IMR-90 (cell line): ENCODE results near the gene UBE3A. TPM values are rescaled to one million over a fixed set of nuclear protein-coding genes. Genes with fewer than 3 reads are reported as not detected.

ENCODE experiments used
- ATAC-seq: fragments of 200-7000 bp; cut with Tn5 transposase; 2 replicates; pipeline ENCODE4 v1.9.1; 2020; ENCODE audit warnings: low read depth, mild to moderate bottlenecking, moderate library complexity
- BruUV-seq: library from RNA; stranded (reverse); fragments of 400-500 nt; replicated peaks from 2 replicates; lab custom pipeline; 2021; lab: Mats Ljungman, UMichigan
- CTCF ChIA-PET: fragments of 300-600 bp; formaldehyde crosslinking; extraction: SDS; loops from one replicate; lab custom pipeline; 2021; ENCODE audit warnings: antibody characterized with exemption; lab: Yijun Ruan, JAX
- POLR2A ChIA-PET: fragments of 300-600 bp; sonication (Branson Sonifier 250); formaldehyde crosslinking; loops from one replicate; lab custom pipeline; 2022; ENCODE audit warnings: antibody characterized with exemption; ENCODE audit not compliant: unreplicated experiment; lab: Charles Lee
- DNase-seq: peaks from one replicate; pipeline ENCODE4 v3.0.0; 2013
- H2AFZ ChIP-seq: replicated peaks from 2 replicates; pipeline ENCODE3; 2013; ENCODE audit warnings: low read length, mild to moderate bottlenecking; ENCODE audit not compliant: poor library complexity
- H2AK5ac ChIP-seq: 2 replicates; pipeline ENCODE4 v1.6.1; 2013; ENCODE audit warnings: low read depth, low read length, inconsistent platforms
- H2AK9ac ChIP-seq: replicated peaks from 2 replicates; pipeline ENCODE3; 2013; ENCODE audit warnings: mild to moderate bottlenecking, low read depth, low read length, moderate library complexity; ENCODE audit not compliant: poor library complexity
- H2BK120ac ChIP-seq: 2 replicates; pipeline ENCODE4 v1.6.1; 2013; ENCODE audit warnings: low read depth, low read length, inconsistent platforms
- H2BK15ac ChIP-seq: 3 replicates; pipeline ENCODE4 v1.6.1; 2013; ENCODE audit warnings: low read depth, low read length, inconsistent platforms
- H2BK20ac ChIP-seq: 2 replicates; pipeline ENCODE4 v1.6.1; 2013; ENCODE audit warnings: low read depth, mild to moderate bottlenecking, inconsistent platforms, low read length, moderate library complexity
- H2BK5ac ChIP-seq: 2 replicates; pipeline ENCODE4 v1.6.1; 2013; ENCODE audit warnings: mild to moderate bottlenecking, low read depth, low read length, inconsistent platforms; ENCODE audit not compliant: poor library complexity, severe bottlenecking
- H3K14ac ChIP-seq: replicated peaks from 2 replicates; pipeline ENCODE4 v1.6.1; 2013; ENCODE audit warnings: low read depth, low read length, inconsistent platforms
- H3K18ac ChIP-seq: 2 replicates; pipeline ENCODE4 v1.6.1; 2013; ENCODE audit warnings: low read depth, low read length, control low read depth
- H3K23ac ChIP-seq: 2 replicates; pipeline ENCODE4 v1.6.1; 2013; ENCODE audit warnings: low read depth, low read length, inconsistent platforms
- H3K27ac ChIP-seq: 2 replicates; pipeline ENCODE4 v1.5.1; 2013; ENCODE audit warnings: mild to moderate bottlenecking, control low read depth, low read length; ENCODE audit not compliant: insufficient read depth
- H3K27me3 ChIP-seq: 2 replicates; pipeline ENCODE4 v1.6.1; 2013; ENCODE audit warnings: low read length; ENCODE audit not compliant: control insufficient read depth, insufficient read depth
- H3K36me3 ChIP-seq: 2 replicates; pipeline ENCODE4 v1.6.1; 2013; ENCODE audit warnings: low read length, mixed read lengths; ENCODE audit not compliant: control insufficient read depth, insufficient read depth
- H3K4ac ChIP-seq: 2 replicates; pipeline ENCODE4 v1.6.1; 2013; ENCODE audit warnings: low read depth, low read length, inconsistent platforms
- H3K4me1 ChIP-seq: 2 replicates; pipeline ENCODE4 v1.6.1; 2013; ENCODE audit warnings: low read length, mixed read lengths; ENCODE audit not compliant: control insufficient read depth, insufficient read depth
- H3K4me2 ChIP-seq: 2 replicates; pipeline ENCODE4 v1.6.1; 2013; ENCODE audit warnings: low read depth, mild to moderate bottlenecking, control low read depth, low read length, moderate library complexity
- H3K4me3 ChIP-seq: 2 replicates; pipeline ENCODE4 v1.5.1; 2013; ENCODE audit warnings: low read depth, mild to moderate bottlenecking, control low read depth, low read length, moderate library complexity; ENCODE audit not compliant: insufficient read depth
- H3K56ac ChIP-seq: 2 replicates; pipeline ENCODE4 v1.6.1; 2013; ENCODE audit warnings: low read length, inconsistent platforms; ENCODE audit not compliant: insufficient read depth; ENCODE audit errors: extremely low read depth
- H3K79me1 ChIP-seq, 2 experiments: 2 replicates each; pipeline ENCODE4 v1.6.1; 2013; ENCODE audit warnings: low read length in 2 of 2, inconsistent platforms in 1 of 2, low read depth in 1 of 2
- H3K9ac ChIP-seq: 2 replicates; pipeline ENCODE4 v1.6.1; 2013; ENCODE audit warnings: low read depth, low read length, control low read depth
- H3K9me1 ChIP-seq: 2 replicates; pipeline ENCODE4 v1.6.1; 2013; ENCODE audit warnings: low read length, inconsistent platforms; ENCODE audit not compliant: insufficient read depth
- H3K9me3 ChIP-seq: 2 replicates; pipeline ENCODE4 v1.6.1; 2013; ENCODE audit warnings: low read length; ENCODE audit not compliant: control insufficient read depth, insufficient read depth
- H4K20me1 ChIP-seq: 2 replicates; pipeline ENCODE4 v1.6.1; 2013; ENCODE audit warnings: low read length, inconsistent platforms; ENCODE audit not compliant: insufficient read depth
- H4K5ac ChIP-seq: 2 replicates; pipeline ENCODE4 v1.6.1; 2013; ENCODE audit warnings: mild to moderate bottlenecking, low read depth, low read length, control low read depth
- H4K8ac ChIP-seq, 2 experiments: 2 replicates each; pipeline ENCODE4 v1.6.1; 2013; ENCODE audit warnings: low read depth in 2 of 2, low read length in 2 of 2, control low read depth in 1 of 2, inconsistent platforms in 1 of 2
- H4K91ac ChIP-seq: 2 replicates; pipeline ENCODE4 v1.6.1; 2013; ENCODE audit warnings: low read depth, low read length, inconsistent platforms; ENCODE audit not compliant: insufficient read depth
- BHLHE40 ChIP-seq: fragments of 150-350 bp; IDR thresholded peaks from 2 replicates; pipeline ENCODE4 v1.6.1; 2016; ENCODE audit warnings: mild to moderate bottlenecking, low read depth, low read length
- CEBPB ChIP-seq: IDR thresholded peaks from 2 replicates; pipeline ENCODE4 v1.6.1; 2012; ENCODE audit warnings: low read depth, low read length, improper control_type of control experiment
- FOS ChIP-seq: fragments of 150-350 bp; IDR thresholded peaks from 2 replicates; pipeline ENCODE4 v1.6.1; 2016; ENCODE audit warnings: low read depth, low read length
- MAZ ChIP-seq: IDR thresholded peaks from 2 replicates; pipeline ENCODE4 v1.6.1; 2012; ENCODE audit warnings: low read depth, mild to moderate bottlenecking, low read length, improper control_type of control experiment, moderate library complexity, borderline replicate concordance
- MXI1 ChIP-seq: IDR thresholded peaks from 2 replicates; pipeline ENCODE4 v1.6.1; 2012; ENCODE audit warnings: low read depth, mild to moderate bottlenecking, low read length, moderate library complexity, borderline replicate concordance
- NFE2L2 ChIP-seq: fragments of 150-350 bp; IDR thresholded peaks from 2 replicates; pipeline ENCODE4 v1.6.1; 2016; ENCODE audit warnings: low read depth, mild to moderate bottlenecking, low read length
- WGBS, 2 experiments: methylation state at CpG; one replicate each; pipeline versions ENCODE4 v1.1.5 to v1.1.7; 2013; ENCODE audit warnings: missing lambda C conversion rate in 2 of 2; ENCODE audit not compliant: insufficient read length in 1 of 2; ENCODE audit errors: extremely low coverage in 2 of 2; 5-methylcytosine and 5-hydroxymethylcytosine counted together
- dilution Hi-C: fragments of 300-500 bp; cut with HindIII; formaldehyde crosslinking; loops from one replicate; pipeline ENCODE4 v1.14.3; 2018; ENCODE audit warnings: low sequenced_read_pairs; ENCODE audit not compliant: unreplicated experiment
- in situ Hi-C: fragments of 300-500 bp; cut with MboI; formaldehyde crosslinking; loops from 3 replicates; pipeline ENCODE4 v1.14.3; 2019; ENCODE audit warnings: low sequenced_read_pairs, inconsistent platforms, mixed read lengths
- intact Hi-C: fragments of 100-400 bp; cut with micrococcal nuclease; formaldehyde crosslinking; loops from 2 replicates; pipeline ENCODE4 v1.10.0; 2022
- polyA plus RNA-seq, 3 experiments: library from polyadenylated mRNA; depleted of rRNA; stranded (reverse); fragments of >200 nt; gene quantifications; 2 replicates each; pipeline ENCODE4 v1.2.3, GENCODE V29; 2012; ENCODE audit warnings: low replicate concordance in 1 of 3
- total RNA-seq: library from RNA; depleted of rRNA; stranded (reverse); fragments of >200 nt; gene quantifications from 2 replicates; pipeline ENCODE4 v1.2.3, GENCODE V29; 2012

The UBE3A gene
- total and polyA plus RNA-seq, 2 of the 4 experiments (the other 2 are of a cell fraction) = 19.3 to 53.2 TPM

DNA sequence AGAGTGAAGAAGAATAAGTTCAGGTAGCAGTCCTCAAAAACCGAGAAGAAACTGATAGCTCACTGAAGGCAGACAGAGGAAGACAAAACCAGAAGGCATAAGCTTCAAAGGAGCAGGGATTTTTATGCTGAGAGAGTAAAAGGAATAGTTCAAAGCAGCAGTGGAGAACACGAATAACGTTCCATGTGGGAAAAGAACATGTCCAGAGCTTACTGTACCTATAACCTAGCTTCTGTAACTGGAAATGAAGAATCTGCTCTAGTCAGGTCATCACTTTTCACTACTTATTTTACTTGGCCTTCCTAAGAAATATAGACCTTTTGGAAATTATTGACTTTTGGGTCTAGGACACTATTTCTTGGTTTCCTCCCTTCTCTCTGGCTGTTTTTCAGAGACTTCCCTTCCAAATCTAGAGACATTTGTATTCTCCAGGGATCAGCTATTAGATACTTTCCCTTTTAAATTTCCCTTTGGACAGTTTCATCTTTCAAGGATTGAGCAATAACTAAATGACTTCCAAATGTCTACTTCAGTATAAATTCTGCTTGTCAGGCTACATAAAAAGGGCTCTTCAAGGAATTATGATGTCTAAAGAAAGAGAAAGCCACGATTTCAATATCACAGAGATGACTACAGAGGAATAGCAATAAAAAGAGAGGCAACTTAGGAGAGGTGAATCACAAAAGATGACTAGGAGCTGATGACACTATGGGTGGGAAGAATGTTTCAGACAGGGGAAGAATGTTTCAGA lies 46.7 kb downstream of the UBE3A start:
- H3K23ac ChIP-seq = no peak overlapping the region
- in situ Hi-C loops (no loop called here), intact Hi-C loops (no loop called here), dilution Hi-C loops (no loop called here)
- peaks cover 2% of the 10 kb centered on the region; the same call in 1 of the 2 replicates for H3K36me3 ChIP-seq
- no peak overlapping the region for H2AK9ac ChIP-seq
- H2AFZ ChIP-seq = no peak overlapping the region
- peak overlapping the region; percentile 68; the same call in 1 of the 2 replicates for H3K4me2 ChIP-seq
- H3K18ac ChIP-seq = no peak overlapping the region
- BruUV-seq = no TSS peak
- H3K4me3 ChIP-seq = no peak overlapping the region
- no peaks in the 10 kb centered on the region for H3K27me3 ChIP-seq
- no peak overlapping the region for H4K8ac ChIP-seq
- TF ChIP-seq FOS = peak; percentile 74
- TF ChIP-seq BHLHE40 = 0 out of 2 replicates have a peak, but pooled peaks have one; percentile 3
- TF ChIP-seq NFE2L2 = no peak
- no peak for TF ChIP-seq MXI1
- no peak for TF ChIP-seq MAZ
- TF ChIP-seq CEBPB = peak; percentile 83
- no peak overlapping the region for H2BK20ac ChIP-seq
- H3K56ac ChIP-seq = no peak overlapping the region
- peak; percentile 90 for ATAC-seq
- peak overlapping the region; percentile 38 for H2BK5ac ChIP-seq
- H3K4me1 ChIP-seq = peaks cover 2% of the 10 kb centered on the region; the same call in 1 of the 2 replicates
- no peak overlapping the region for H3K9ac ChIP-seq
- peak; percentile 83 for DNase-seq
- no peak overlapping the region for H3K4ac ChIP-seq
- peaks cover 21 to 57% of the 10 kb centered on the region in 2 experiments for H3K79me1 ChIP-seq
- no peak overlapping the region for H3K14ac ChIP-seq
- H2BK15ac ChIP-seq = no peak overlapping the region
- H4K91ac ChIP-seq = no peak overlapping the region
- POLR2A ChIA-PET = no interaction called here
- H2AK5ac ChIP-seq = no peak overlapping the region
- CTCF ChIA-PET = interaction anchor here (0.6 kb wide), 1 partner anchor 34 kb away, joined by 4 read pairs; no protein-coding TSS in a partner anchor
- H3K9me1 ChIP-seq = no peaks in the 10 kb centered on the region
- WGBS, 2 experiments = 0% methylated on average over 1 of the region's 4 CpGs; no CpG with 5 or more reads in 1 of the 2 experiments
- H3K9me3 ChIP-seq = no peaks in the 10 kb centered on the region
- no peak overlapping the region for H3K27ac ChIP-seq
- no peak overlapping the region for H2BK120ac ChIP-seq
- H4K20me1 ChIP-seq = peaks cover 22% of the 10 kb centered on the region; the same call in 1 of the 2 replicates
- no peak overlapping the region; the same call in 1 of the 2 replicates for H4K5ac ChIP-seq
